Measurements from ENCODE around the gene RALGAPB.

DNA sequence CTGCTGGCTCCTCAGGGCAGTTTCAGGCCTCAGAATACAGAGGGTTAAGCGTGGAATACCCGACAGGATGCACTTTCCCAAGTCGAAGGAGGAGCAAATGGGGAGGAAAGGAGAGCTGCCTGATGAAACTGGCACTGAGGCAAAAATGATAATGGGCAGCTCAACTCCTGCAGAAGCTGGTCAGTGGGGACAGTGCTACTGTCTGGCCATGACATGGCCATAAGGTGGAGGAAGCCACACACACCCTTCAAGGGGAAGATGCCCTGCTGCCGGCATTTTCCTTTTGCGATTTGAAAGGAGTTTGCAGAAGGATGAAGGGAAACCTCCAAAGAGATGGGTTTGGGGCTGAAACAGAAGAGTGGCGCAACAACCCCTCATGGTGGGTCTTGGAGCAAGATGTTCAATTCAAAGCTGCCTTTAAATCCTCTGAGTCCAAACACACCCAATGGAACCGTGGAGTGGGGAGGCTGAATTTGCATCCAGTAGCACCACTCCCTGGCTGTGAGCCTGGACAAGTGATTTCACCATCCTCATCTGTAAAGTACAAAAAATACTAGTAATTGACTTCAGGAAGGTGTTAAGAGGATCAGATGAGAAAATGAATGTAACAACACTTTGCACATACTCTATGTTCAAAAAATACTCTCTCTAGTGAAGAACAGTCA lies 111.6 kb downstream of the RALGAPB start:
- no peak for TF ChIP-seq TAF1 (IDR thresholded peaks at IDR 0.05; ENCODE audit: low read depth)
- TF ChIP-seq, protein P1, sequence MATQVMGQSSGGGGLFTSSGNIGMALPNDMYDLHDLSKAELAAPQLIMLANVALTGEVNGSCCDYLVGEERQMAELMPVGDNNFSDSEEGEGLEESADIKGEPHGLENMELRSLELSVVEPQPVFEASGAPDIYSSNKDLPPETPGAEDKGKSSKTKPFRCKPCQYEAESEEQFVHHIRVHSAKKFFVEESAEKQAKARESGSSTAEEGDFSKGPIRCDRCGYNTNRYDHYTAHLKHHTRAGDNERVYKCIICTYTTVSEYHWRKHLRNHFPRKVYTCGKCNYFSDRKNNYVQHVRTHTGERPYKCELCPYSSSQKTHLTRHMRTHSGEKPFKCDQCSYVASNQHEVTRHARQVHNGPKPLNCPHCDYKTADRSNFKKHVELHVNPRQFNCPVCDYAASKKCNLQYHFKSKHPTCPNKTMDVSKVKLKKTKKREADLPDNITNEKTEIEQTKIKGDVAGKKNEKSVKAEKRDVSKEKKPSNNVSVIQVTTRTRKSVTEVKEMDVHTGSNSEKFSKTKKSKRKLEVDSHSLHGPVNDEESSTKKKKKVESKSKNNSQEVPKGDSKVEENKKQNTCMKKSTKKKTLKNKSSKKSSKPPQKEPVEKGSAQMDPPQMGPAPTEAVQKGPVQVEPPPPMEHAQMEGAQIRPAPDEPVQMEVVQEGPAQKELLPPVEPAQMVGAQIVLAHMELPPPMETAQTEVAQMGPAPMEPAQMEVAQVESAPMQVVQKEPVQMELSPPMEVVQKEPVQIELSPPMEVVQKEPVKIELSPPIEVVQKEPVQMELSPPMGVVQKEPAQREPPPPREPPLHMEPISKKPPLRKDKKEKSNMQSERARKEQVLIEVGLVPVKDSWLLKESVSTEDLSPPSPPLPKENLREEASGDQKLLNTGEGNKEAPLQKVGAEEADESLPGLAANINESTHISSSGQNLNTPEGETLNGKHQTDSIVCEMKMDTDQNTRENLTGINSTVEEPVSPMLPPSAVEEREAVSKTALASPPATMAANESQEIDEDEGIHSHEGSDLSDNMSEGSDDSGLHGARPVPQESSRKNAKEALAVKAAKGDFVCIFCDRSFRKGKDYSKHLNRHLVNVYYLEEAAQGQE (IDR thresholded peaks at IDR 0.05; ENCODE audit: low read depth) = no peak
- TF ChIP-seq TEAD4 (IDR thresholded peaks at IDR 0.05) = no peak

All from Ishikawa (cell line).